Measurements from ENCODE around the gene RTBDN.
A peak's percentile ranks its signal among the peaks of the same experiment; 100 is the strongest.

The RTBDN gene

DNA sequence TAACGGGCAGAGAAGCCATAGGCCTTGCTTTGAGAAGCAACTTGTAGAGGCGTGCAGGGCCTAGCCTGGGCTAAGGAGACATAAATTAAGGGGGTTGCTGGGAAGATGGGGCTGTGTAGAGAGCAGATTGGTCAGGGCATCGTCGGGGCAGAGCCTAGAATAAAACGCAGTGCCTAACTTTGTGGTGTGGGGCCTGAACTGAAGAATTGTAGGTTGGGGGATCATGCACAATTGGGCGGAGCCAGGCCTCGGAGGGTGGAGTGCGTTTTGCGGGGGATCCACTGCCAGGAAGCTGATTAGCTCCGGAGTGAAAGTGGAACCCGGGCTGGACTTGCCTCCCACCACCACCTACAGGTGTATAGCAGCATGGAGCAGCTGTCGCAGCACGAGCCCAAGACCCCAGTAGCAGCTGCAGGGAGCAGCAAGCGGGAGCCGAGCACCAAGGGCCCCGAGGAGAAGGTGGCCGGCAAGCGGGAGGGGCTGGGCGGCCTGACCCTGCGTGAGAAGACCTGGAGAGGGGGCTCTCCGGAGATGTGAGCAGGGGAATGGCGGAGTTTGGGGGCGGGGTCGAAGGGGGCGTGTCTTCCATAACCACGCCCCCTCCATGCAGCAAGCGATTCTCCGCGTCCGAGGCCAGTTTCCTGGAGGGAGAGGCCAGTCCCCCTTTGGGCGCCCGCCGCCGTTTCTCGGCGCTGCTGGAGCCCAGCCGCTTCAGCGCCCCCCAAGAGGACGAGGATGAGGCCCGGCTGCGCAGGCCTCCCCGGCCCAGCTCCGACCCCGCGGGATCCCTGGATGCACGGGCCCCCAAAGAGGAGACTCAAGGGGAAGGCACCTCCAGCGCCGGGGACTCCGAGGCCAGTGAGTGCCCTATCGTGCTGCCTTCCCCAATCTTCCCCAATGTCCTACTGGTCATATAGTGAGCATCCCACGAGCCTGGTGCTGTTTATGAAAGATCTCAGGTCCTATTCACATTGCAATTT is 33.0 kb upstream of the RTBDN start:
- Histone ChIP-seq H3K36me3 (no peaks in the 10 kb centered on the region), H3K27ac (no peak overlapping the region), H3K4me3 (peak overlapping the region in 1 of 2 donors; percentile 13), H3K27me3 (peaks cover 0 to 39% of the 10 kb centered on the region in 2 donors), H3K9me3 (no peaks in the 10 kb centered on the region), H3K4me1 (peaks cover 0 to 7% (median 6%) of the 10 kb centered on the region in 4 donors)
- TF ChIP-seq, protein P1, sequence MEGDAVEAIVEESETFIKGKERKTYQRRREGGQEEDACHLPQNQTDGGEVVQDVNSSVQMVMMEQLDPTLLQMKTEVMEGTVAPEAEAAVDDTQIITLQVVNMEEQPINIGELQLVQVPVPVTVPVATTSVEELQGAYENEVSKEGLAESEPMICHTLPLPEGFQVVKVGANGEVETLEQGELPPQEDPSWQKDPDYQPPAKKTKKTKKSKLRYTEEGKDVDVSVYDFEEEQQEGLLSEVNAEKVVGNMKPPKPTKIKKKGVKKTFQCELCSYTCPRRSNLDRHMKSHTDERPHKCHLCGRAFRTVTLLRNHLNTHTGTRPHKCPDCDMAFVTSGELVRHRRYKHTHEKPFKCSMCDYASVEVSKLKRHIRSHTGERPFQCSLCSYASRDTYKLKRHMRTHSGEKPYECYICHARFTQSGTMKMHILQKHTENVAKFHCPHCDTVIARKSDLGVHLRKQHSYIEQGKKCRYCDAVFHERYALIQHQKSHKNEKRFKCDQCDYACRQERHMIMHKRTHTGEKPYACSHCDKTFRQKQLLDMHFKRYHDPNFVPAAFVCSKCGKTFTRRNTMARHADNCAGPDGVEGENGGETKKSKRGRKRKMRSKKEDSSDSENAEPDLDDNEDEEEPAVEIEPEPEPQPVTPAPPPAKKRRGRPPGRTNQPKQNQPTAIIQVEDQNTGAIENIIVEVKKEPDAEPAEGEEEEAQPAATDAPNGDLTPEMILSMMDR (IDR thresholded peaks at IDR 0.05), result no peak
- intact Hi-C loops (cut with DNase I; ENCODE audit: low total_unique reads), result no loop called here
- DNase-seq, result no peak

GRCh38 chr19:12866416-12867119 is 32.2 kb upstream of the RTBDN start:
- H3K27me3 ChIP-seq, result peaks cover 0 to 39% of the 10 kb centered on the region in 2 donors
- no peak overlapping the region for H3K27ac ChIP-seq
- DNase-seq, result no peak
- no peaks in the 10 kb centered on the region for H3K9me3 ChIP-seq
- TF ChIP-seq, protein P1 (IDR thresholded peaks at IDR 0.05), result no peak
- intact Hi-C loops (cut with DNase I; ENCODE audit: low total_unique reads), result no loop called here
- H3K4me3 ChIP-seq, result no peak overlapping the region
- no peaks in the 10 kb centered on the region for H3K36me3 ChIP-seq
- peaks cover 0 to 7% (median 6%) of the 10 kb centered on the region in 4 donors for H3K4me1 ChIP-seq

DNA sequence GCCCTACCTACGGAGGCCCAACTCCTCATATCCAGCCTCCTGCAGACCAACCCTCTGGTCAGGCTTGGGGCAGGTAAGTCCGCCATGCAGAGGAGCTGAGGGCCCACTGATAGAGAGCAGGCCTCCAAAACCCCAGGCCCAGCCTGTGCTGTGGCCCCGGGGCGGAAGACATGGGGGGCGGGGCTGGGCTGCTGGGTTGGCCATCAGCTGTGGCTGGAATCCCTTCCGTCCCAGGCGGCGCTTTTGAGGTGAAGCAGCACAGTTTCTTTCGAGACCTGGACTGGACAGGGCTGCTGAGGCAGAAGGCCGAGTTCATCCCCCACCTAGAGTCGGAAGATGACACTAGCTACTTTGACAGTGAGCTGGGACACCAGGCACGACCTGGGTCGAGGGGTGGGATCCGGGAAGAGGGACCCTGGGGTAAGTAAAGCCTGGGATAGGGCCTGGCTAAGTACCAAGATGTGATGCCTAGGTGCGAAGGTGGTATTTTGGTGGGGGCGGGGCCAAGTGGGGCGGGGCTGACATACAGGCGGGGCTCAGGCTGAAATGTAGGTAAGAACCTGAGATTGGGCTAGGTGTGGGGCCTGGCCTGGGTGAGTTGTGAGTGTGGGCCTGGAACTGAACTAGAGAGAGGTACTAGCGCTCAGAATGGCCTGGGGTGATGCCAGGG is 31.5 kb upstream of the RTBDN start:
- Histone ChIP-seq H3K4me3 (no peak overlapping the region), H3K27ac (no peak overlapping the region), H3K9me3 (no peaks in the 10 kb centered on the region), H3K4me1 (peaks cover 0 to 7% (median 6%) of the 10 kb centered on the region in 4 donors), H3K36me3 (no peaks in the 10 kb centered on the region), H3K27me3 (peaks cover 0 to 39% of the 10 kb centered on the region in 2 donors)
- intact Hi-C loops (cut with DNase I; ENCODE audit: low total_unique reads), result no loop called here
- TF ChIP-seq, protein P1 (IDR thresholded peaks at IDR 0.05), result no peak
- DNase-seq, result no peak

DNA sequence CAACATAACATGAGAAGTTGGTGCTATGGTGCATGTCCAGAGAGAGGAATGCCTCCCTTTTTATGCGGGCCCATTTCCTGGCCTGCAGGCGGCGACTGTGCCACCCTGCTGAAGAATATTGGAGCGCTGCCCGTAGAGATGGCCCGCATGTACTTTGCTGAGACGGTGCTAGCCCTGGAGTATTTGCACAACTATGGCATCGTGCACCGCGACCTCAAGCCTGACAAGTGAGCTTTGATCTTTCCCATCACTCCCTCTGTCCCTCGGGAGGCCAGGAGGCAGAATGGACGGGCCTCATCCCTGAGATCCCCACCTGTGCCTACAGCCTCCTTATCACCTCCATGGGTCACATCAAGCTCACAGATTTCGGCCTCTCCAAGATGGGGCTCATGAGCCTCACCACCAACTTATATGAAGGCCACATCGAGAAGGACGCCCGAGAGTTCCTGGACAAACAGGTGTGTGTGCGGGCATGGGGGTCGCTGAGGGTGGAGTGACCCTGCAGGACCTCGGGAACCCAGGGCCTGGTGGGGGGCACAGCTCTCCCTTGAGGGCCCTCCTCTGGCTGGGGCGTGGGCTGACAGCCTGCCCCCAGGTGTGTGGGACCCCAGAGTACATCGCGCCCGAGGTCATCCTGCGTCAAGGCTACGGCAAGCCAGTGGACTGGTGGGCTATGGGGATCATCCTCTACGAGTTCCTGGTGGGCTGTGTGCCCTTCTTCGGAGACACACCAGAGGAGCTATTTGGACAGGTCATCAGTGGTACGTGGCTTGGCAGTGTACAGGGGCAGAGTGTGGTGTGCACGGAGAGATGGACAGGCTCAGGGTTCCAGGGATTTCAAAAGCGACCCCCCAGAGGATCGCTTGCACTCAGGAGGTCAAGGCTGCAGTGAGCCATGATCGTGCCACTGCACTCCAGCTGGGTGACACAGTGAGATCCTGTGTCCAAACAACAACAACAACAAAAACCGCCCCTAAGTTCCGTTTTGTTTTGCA is 30.6 kb upstream of the RTBDN start:
- Histone ChIP-seq H3K36me3 (no peaks in the 10 kb centered on the region), H3K4me3 (no peak overlapping the region), H3K9me3 (no peaks in the 10 kb centered on the region), H3K27me3 (peaks cover 0 to 39% of the 10 kb centered on the region in 2 donors), H3K4me1 (peaks cover 0 to 7% (median 6%) of the 10 kb centered on the region in 4 donors), H3K27ac (no peak overlapping the region)
- intact Hi-C loops (cut with DNase I; ENCODE audit: low total_unique reads), result no loop called here
- no peak for DNase-seq
- TF ChIP-seq, protein P1 (IDR thresholded peaks at IDR 0.05), result no peak

Measured in tibial artery (tissue), 4 donors.